H1 (cell line): ENCODE data around the gene ATP6V1G3. TPM values are rescaled to one million over a fixed set of nuclear protein-coding genes. Genes with fewer than 3 reads are reported as not detected.

Experiments
- CHD2 ChIP-seq: IDR thresholded peaks from 2 replicates; pipeline ENCODE4 v1.6.1; 2012; ENCODE audit warnings: low read length, improper control_type of control experiment
- YY1 ChIP-seq: IDR thresholded peaks from 2 replicates; pipeline ENCODE4 v1.6.1; 2011; ENCODE audit warnings: low read depth, mild to moderate bottlenecking, low read length
- polyA plus RNA-seq, 7 experiments: library from polyadenylated mRNA; depleted of rRNA in 3 of 7; stranded (reverse) in 5 of 7; unstranded in 2 of 7; fragments of >200 nt in 5 of 7; fragments of 200-250 nt in 2 of 7; gene quantifications; 1 replicate in 5 of 7; 2 replicates in 1 of 7; 4 replicates in 1 of 7; pipeline versions ENCODE4 v1.2.1 to v1.2.3, GENCODE V29; 2011 to 2013; ENCODE audit warnings: missing spikeins in 2 of 7, mixed read lengths in 2 of 7
- total RNA-seq: library from RNA; stranded (reverse); fragmentation: NEBNext Ultra II Directional; extraction: Animal tissue kit (Norgen Biotek cat#: 25700); gene quantifications from 2 replicates; pipeline ENCODE4 v1.2.1, GENCODE V29; 2021
- TF ChIP-seq, protein P1 (sequence below): IDR thresholded peaks from 2 replicates; pipeline ENCODE4 v1.6.1; 2011; ENCODE audit warnings: low read depth, mild to moderate bottlenecking, low read length; ENCODE audit not compliant: insufficient read depth

Gene ATP6V1G3
- total and polyA plus RNA-seq, 2 of the 8 experiments (the other 6 are each of a cell fraction or from before 2014, with no cell fraction given), result not detected

DNA sequence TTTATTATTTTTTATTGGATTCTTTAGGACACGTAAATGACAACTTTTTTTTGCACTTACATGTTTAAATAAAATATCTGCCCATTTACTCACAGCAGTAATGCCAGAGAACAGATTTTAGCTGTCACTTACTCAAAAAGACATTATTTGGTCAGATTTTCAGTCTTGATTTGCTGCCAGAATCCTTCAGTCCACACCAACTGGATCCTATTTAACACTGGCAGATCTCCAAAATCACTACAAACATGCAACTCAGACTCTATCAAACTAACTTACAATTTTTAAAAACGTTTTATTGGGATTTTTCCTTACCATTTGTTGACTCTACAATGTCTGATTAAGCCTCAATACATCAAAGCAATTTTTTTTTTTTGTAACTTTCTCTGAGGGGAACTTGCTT is 11.1 kb downstream of the ATP6V1G3 start (continued):
- TF ChIP-seq CHD2 (no peak), YY1 (no peak)
- TF ChIP-seq, protein P1, sequence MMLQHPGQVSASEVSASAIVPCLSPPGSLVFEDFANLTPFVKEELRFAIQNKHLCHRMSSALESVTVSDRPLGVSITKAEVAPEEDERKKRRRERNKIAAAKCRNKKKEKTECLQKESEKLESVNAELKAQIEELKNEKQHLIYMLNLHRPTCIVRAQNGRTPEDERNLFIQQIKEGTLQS, result no peak
